ENCODE measurements around the gene KMT2B.

KMT2B gene

GRCh38 chr19:35670686-35671085 is 47.1 kb upstream of the KMT2B start:
- no peak overlapping the region for H3K27ac ChIP-seq (replicated peaks)
- no peak overlapping the region for H3K4me3 ChIP-seq (replicated peaks; ENCODE audit: insufficient read depth, low read length)
- peaks cover 28% of the 10 kb centered on the region for H3K27me3 ChIP-seq (ENCODE audit: insufficient read depth, poor library complexity, severe bottlenecking)
- TF ChIP-seq GABPA (IDR thresholded peaks at IDR 0.05; ENCODE audit: low read depth) (no peak), REST (IDR thresholded peaks at IDR 0.05; ENCODE audit: insufficient replicate concordance, low read depth) (no peak), SPI1 (IDR thresholded peaks at IDR 0.05; ENCODE audit: borderline replicate concordance, low read depth) (no peak), CTCF (IDR thresholded peaks at IDR 0.05; ENCODE audit: insufficient read depth, low read length) (no peak), POLR2AphosphoS5 (IDR thresholded peaks at IDR 0.05; ENCODE audit: low read depth) (no peak)
- no peak for DNase-seq (ENCODE audit: low read depth in 1 of 2, low spot score in 1 of 2)

GRCh38 chr19:35671818-35672217 is 46.0 kb upstream of the KMT2B start:
- no peak for DNase-seq (ENCODE audit: low read depth in 1 of 2, low spot score in 1 of 2)
- H3K27me3 ChIP-seq (ENCODE audit: insufficient read depth, poor library complexity, severe bottlenecking): peaks cover 28% of the 10 kb centered on the region
- TF ChIP-seq POLR2AphosphoS5 (IDR thresholded peaks at IDR 0.05; ENCODE audit: low read depth) (no peak), REST (IDR thresholded peaks at IDR 0.05; ENCODE audit: insufficient replicate concordance, low read depth) (no peak), GABPA (IDR thresholded peaks at IDR 0.05; ENCODE audit: low read depth) (no peak), SPI1 (IDR thresholded peaks at IDR 0.05; ENCODE audit: borderline replicate concordance, low read depth) (no peak), CTCF (IDR thresholded peaks at IDR 0.05; ENCODE audit: insufficient read depth, low read length) (no peak)
- H3K4me3 ChIP-seq (replicated peaks; ENCODE audit: insufficient read depth, low read length): no peak overlapping the region
- no peak overlapping the region for H3K27ac ChIP-seq (replicated peaks)

- peaks cover 28% of the 10 kb centered on the region for H3K27me3 ChIP-seq (ENCODE audit: insufficient read depth, poor library complexity, severe bottlenecking)
- no peak overlapping the region for H3K27ac ChIP-seq (replicated peaks)
- TF ChIP-seq CTCF (IDR thresholded peaks at IDR 0.05; ENCODE audit: insufficient read depth, low read length) (no peak), POLR2AphosphoS5 (IDR thresholded peaks at IDR 0.05; ENCODE audit: low read depth) (no peak), GABPA (IDR thresholded peaks at IDR 0.05; ENCODE audit: low read depth) (no peak), REST (IDR thresholded peaks at IDR 0.05; ENCODE audit: insufficient replicate concordance, low read depth) (no peak), SPI1 (IDR thresholded peaks at IDR 0.05; ENCODE audit: borderline replicate concordance, low read depth) (no peak)
- DNase-seq (ENCODE audit: low read depth in 1 of 2, low spot score in 1 of 2): no peak
- no peak overlapping the region for H3K4me3 ChIP-seq (replicated peaks; ENCODE audit: insufficient read depth, low read length)
Measured at GRCh38 chr19:35673121-35673804, 44.5 kb upstream of the KMT2B start.
